AG04450 (cell line): ENCODE measurements around the gene LBH. TPM values are rescaled to one million over a fixed set of nuclear protein-coding genes. Genes with fewer than 3 reads are reported as not detected.

ENCODE experiments used
- CTCF ChIA-PET: fragments of 300-600, 350-600 bp; formaldehyde crosslinking; extraction: SDS; loops from one replicate; lab custom pipeline; 2022; ENCODE audit warnings: antibody characterized with exemption, inconsistent platforms; lab: Charles Lee
- POLR2A ChIA-PET: fragments of 350-600 bp; formaldehyde crosslinking; extraction: SDS; loops from one replicate; lab custom pipeline; 2021; ENCODE audit warnings: antibody characterized with exemption, inconsistent platforms; lab: Yijun Ruan, JAX
- DNase-seq: peaks from one replicate; pipeline ENCODE4 v3.0.0-alpha.2; 2011; ENCODE audit warnings: low read depth, low spot score
- H3K27ac ChIP-seq: one replicate; pipeline ENCODE4 v1.5.1; 2012; ENCODE audit warnings: low read depth, low read length, control low read depth
- H3K27me3 ChIP-seq: one replicate; pipeline ENCODE4 v1.6.0; 2012; ENCODE audit warnings: low read length; ENCODE audit not compliant: control insufficient read depth, insufficient read depth
- H3K4me3 ChIP-seq: 2 replicates; pipeline ENCODE4 v1.5.1; 2011; ENCODE audit warnings: mild to moderate bottlenecking, low read depth, low read length, control low read depth
- H3K9me3 ChIP-seq: 2 replicates; pipeline ENCODE4 v1.5.1; 2012; ENCODE audit warnings: low read length; ENCODE audit not compliant: control insufficient read depth, insufficient read depth
- CTCF ChIP-seq: IDR thresholded peaks from 2 replicates; pipeline ENCODE4 v1.5.1; 2011; ENCODE audit warnings: low read depth, low read length, control low read depth, inconsistent platforms
- polyA plus RNA-seq: library from polyadenylated mRNA; depleted of rRNA; stranded (reverse); fragments of >200 nt; gene quantifications from 2 replicates; pipeline ENCODE4 v1.2.3, GENCODE V29; 2011

LBH gene
- polyA plus RNA-seq, 1 experiment = 381 TPM

GRCh38 chr2:30265052-30266015 lies 34.0 kb downstream of the LBH start:
- Histone ChIP-seq H3K27me3 (no peaks in the 10 kb centered on the region), H3K9me3 (peaks cover 9% of the 10 kb centered on the region), H3K27ac (peak overlapping the region; percentile 75), H3K4me3 (no peak overlapping the region)
- ChIA-PET POLR2A (interaction anchor here (0.8 to 1.3 kb wide), 4 partner anchors 9 to 36 kb away, joined by 3 to 7 read pairs (median 3); no protein-coding TSS in a partner anchor), CTCF (interaction anchor here (0.9 to 1.3 kb wide), 4 partner anchors 100 to 446 kb away, joined by 3 to 7 read pairs (median 4); no protein-coding TSS in a partner anchor)
- no peak for DNase-seq
- no peak for TF ChIP-seq CTCF

- Histone ChIP-seq H3K27me3 (no peaks in the 10 kb centered on the region), H3K27ac (peak overlapping the region; percentile 75), H3K4me3 (no peak overlapping the region), H3K9me3 (peaks cover 8% of the 10 kb centered on the region)
- POLR2A ChIA-PET = interaction anchor here (0.5 to 1.3 kb wide), 5 partner anchors 9 to 35 kb away, joined by 3 to 7 read pairs (median 3); no protein-coding TSS in a partner anchor
- no peak for DNase-seq
- CTCF ChIA-PET = interaction anchor here (0.5 to 1.3 kb wide), 4 partner anchors 92 to 445 kb away, joined by 3 to 5 read pairs (median 4); no protein-coding TSS in a partner anchor
- TF ChIP-seq CTCF = no peak
Observed at GRCh38 chr2:30266051-30266621, 34.8 kb downstream of the LBH start.

DNA sequence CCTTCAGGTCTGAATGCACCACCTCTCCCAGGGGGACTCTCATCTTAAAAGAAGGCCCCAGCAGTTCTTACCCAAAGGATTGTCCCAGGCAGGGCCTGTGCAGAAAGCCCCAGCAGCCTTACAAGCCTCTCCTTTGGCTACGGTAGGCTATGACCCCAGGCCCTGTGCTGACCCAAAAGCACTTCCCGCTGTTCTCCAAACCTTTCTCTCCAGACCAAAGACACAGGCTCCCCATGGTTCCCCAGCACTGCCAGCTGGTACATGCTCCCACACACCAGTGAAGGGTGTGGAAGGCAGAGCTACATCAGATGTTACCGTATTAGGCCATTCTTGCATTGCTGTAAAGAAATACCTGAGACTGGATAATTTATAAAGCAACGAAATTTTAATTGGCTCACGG lies 35.4 kb downstream of the LBH start:
- TF ChIP-seq CTCF = no peak
- no peak for DNase-seq
- Histone ChIP-seq H3K27me3 (no peaks in the 10 kb centered on the region), H3K9me3 (peaks cover 8% of the 10 kb centered on the region), H3K4me3 (no peak overlapping the region), H3K27ac (no peak overlapping the region)
- POLR2A ChIA-PET = interaction anchor here (0.5 kb wide), 1 partner anchor 24 kb away, joined by 3 read pairs; no protein-coding TSS in a partner anchor
- CTCF ChIA-PET = interaction anchor here (0.7 to 3.5 kb wide), 4 partner anchors 102 to 445 kb away, joined by 3 to 13 read pairs (median 4); no protein-coding TSS in a partner anchor

DNA sequence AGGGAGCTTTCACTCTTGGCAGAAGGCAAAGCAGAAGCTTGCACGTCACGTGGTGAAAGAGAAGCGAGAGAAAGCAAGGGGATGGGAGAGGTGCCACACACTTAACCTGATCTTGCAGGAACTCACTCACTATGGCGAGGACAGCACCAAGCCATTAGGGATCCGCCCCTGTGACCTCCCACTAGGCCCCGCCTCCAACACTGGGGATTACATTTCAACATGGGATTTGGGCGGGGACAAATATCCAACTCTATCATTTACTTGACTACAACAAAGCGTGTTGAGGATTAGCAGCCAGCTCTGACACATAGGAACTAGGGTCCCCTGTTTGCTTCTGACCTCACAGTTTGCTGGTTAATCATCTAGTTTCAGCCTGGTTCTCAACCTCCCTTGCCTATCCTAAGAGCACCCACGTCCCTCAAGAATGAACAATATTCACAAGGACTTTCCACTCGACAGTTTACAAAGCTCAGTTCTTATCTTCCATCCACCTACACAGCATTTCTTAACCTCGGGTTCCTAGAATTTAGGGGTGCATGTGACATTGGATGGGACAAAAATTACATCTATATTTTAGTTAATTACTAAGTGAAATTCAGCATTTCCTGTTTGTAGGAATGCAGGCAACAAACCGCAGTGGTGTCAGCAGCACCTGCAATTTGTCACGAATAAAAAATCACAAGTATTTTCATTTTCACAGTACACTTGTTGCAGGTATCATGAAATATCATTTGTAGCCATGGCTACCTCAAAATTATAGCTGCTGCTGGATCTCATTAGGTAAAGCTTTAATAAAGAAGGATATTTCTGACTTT lies 36.0 kb downstream of the LBH start:
- Histone ChIP-seq H3K9me3 (peaks cover 3% of the 10 kb centered on the region; the same call in 1 of the 2 replicates), H3K4me3 (no peak overlapping the region), H3K27ac (no peak overlapping the region), H3K27me3 (no peaks in the 10 kb centered on the region)
- ChIA-PET CTCF (interaction anchor here (0.7 to 3.5 kb wide), 5 partner anchors 28 to 444 kb away, joined by 3 to 13 read pairs (median 4); no protein-coding TSS in a partner anchor), POLR2A (no interaction called here)
- no peak for DNase-seq
- no peak for TF ChIP-seq CTCF
